GM18498 (cell line): Measurements from ENCODE around the gene ACOX2.
A peak's percentile ranks its signal among the peaks of the same experiment; 100 is the strongest.

Source experiments
- ATAC-seq: cut with Tn5 transposase; IDR thresholded peaks from one replicate; pipeline ENCODE4 v1.9.1; 2021; ENCODE audit warnings: mild to moderate bottlenecking, moderate library complexity; ENCODE audit not compliant: unreplicated experiment

Gene ACOX2

GRCh38 chr3:58514405-58514804 lies 22.6 kb downstream of the ACOX2 start:
- no peak for ATAC-seq

- ATAC-seq = no peak
These were observed 28.6 kb downstream of the ACOX2 start for GRCh38 chr3:58508437-58508836.

- no peak for ATAC-seq
These were observed 29.5 kb downstream of the ACOX2 start for GRCh38 chr3:58507356-58508078.

- no peak for ATAC-seq
These were observed 34.1 kb downstream of the ACOX2 start for GRCh38 chr3:58502872-58503271.

GRCh38 chr3:58497097-58497496 lies 39.9 kb downstream of the ACOX2 start:
- ATAC-seq = no peak

- ATAC-seq = no peak
These were observed 40.7 kb downstream of the ACOX2 start for GRCh38 chr3:58496206-58496857.

GRCh38 chr3:58495101-58495500 lies 41.9 kb downstream of the ACOX2 start:
- ATAC-seq = no peak

DNA sequence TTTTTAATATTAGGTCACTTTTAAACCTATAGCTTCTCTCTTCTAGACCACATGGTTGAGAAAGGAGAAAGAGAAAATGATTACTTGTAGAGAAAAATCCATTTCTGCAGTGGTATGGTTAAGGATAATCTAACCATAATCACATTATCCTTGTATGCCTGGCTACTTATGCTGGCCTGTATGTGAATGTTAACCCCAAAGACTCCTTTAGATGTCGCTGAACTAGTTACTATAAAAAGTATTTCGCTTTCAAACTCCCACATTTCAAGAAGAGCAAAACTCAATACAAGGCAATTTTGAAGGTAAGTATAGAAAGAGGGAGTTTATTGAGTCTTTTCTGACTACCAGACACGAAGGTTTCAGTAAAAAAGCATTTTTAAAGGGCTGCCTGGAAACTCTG lies 42.9 kb downstream of the ACOX2 start:
- no peak for ATAC-seq

- no peak for ATAC-seq
These were observed 44.5 kb downstream of the ACOX2 start for GRCh38 chr3:58492494-58492905.

- peak; percentile 94 for ATAC-seq
These were observed 45.2 kb downstream of the ACOX2 start, which contains the start of gene KCTD6 for GRCh38 chr3:58491506-58492402. TSS of gene KCTD6 (plus strand) at chr3:58492096. CDS start at chr3:58498756, 6,660 bp downstream.

DNA sequence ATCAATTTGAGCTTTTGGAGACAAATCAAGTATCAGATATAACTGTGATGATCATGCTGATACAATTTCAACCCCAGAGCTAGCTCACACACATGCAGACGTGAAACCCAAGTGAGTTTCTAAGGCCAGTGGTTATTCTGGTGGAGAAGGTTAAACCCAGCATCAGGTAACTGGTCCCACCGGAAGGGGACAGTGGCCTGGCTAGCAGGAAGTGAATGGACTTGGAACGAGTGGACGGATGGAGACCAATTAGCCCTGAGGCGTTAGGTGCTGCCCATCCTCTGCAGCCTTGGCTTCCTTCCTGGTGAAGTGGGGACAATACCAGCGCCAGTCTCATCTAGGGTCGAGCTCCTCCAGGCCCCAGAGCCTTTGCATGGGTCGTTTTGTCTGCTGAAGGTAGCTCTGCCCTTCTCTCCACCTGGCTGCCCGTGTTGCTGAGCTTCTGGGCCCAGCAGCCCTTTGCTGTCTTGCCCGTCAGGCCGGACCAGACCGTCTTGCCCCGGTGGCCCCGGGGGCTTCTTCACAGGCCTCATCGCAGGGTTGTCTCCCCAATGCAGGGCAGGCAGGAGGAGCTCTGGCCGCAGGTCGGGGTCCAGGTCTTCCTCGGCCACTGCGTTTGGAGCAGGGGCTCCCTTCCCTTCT lies 46.0 kb downstream of the ACOX2 start:
- no peak for ATAC-seq

- no peak for ATAC-seq
These were observed 48.0 kb downstream of the ACOX2 start for GRCh38 chr3:58488967-58489366.

DNA sequence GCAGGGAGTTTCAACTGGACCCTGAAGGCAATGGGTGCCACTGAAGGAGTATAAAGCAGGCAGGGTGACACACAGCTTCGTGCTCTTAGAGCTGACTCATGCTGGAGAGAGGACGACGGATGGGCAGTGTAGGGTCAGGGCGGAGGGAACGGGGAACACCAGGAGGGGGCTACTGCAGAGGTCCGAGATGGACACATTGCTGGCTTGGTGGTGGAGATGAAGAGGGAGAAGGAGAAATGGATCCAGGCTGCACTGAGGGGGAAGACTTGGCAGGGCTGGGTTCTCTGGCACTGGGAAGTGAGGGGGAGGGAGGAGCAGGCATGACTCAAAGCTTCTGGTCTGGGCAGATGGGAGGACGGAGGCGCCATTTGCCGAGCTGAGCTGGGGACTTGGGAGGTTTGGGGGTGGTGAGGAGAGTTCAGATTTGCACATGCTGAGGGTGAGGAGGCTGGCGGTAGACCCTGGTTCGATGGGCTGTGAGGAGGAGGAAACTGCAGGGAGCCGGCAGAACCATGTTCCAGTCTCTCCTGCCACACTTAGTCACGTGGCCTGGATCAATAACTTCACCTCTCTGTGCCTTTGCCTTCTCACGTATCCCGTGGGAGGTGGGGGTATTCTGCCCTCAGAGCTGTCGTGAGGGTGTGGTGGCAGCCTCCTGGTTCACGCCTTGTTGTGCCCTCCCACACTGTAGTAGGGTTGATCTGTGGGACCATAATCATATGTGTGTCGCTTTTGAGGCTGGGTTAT lies 49.7 kb downstream of the ACOX2 start:
- ATAC-seq = no peak

- no peak for ATAC-seq
These were observed 51.1 kb downstream of the ACOX2 start for GRCh38 chr3:58485801-58486435.

DNA sequence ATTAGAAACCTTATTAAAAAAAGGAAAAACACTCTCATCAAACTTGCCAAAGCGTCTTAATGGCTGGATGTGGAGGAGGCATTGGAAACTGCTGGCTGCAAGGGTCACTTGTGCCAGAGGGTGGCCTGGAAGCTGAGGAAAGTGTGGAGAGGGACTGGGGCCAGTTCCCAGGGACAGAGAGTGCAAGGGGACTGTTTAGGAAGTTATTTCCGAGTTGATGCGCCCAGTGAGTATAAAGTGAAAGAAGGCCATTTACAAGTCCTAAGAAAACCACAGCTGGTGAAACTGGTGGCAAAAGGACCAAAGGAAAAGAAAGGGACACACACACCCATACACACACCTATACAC lies 52.3 kb downstream of the ACOX2 start:
- ATAC-seq = no peak

GRCh38 chr3:58484045-58484721 lies 52.8 kb downstream of the ACOX2 start:
- ATAC-seq = no peak

DNA sequence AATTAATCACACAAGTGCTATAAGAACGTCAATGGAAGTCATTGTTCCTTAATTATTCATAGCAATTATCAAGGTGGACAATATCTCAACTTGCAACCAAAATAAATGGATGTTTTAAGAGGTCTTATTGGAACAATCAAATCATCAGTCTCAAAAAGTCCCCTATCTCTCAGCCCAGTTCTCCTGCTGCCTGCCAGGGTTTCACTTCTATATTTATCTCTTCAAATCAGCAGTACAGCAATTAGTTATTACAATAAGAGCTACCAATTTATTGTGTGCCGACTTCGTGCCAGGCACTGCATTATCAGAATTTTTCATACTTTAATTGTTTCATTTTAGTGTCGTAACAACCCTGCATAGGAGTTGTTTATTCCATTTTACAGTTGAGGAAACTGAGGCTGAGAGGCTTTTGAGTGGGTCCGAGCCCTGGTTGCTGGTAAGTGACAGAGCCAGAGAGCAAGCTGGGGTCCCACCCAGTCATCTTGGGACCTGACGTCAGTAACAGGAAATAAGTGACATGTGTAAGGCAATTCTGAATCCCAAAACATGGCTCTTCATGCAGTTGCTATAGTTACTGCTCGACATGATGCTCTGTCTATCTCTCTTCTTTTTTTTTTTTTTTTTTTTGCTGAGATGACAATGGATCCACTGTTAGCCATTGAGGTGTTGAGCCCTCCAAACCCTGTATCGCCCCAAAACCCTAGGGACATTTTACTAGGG lies 53.9 kb downstream of the ACOX2 start:
- ATAC-seq = no peak

GRCh38 chr3:58480309-58480708 lies 56.7 kb downstream of the ACOX2 start:
- ATAC-seq = no peak

GRCh38 chr3:58478781-58479180 lies 58.2 kb downstream of the ACOX2 start:
- no peak for ATAC-seq
